ENCODE results near the gene ITPR1.

The ITPR1 gene

DNA sequence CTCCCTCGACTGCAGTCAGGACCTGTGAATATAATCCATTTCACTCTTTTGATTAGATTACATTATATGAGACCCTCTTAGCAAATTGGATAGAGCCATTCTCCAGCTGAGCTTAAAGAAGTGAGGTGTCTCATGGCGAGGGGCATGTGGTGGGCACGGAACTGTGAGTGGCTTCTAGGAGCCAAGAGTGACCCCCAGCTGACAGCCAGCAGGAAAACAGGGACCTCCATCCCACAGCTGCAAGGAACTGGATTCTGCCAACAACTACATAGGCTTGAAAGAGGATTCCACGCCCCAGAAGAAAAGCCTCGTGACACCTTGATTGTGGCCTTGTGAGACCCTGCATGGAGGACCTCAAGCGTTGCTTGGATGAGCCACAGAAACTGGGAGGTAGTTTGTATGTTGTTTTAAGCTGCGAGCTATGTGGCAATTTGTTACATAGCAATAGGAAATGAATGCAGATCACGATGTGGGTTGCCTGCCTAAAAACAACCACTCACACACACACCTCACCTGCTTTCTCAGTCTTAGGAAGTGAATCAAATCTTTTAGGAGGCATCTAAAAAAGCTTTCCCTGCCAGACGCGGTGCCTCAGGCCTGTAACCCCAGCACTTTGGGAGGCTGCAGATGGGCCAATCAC is 401.9 kb downstream of the ITPR1 start:
- no peak for DNase-seq (ENCODE audit: low read depth, low spot score)

DNA sequence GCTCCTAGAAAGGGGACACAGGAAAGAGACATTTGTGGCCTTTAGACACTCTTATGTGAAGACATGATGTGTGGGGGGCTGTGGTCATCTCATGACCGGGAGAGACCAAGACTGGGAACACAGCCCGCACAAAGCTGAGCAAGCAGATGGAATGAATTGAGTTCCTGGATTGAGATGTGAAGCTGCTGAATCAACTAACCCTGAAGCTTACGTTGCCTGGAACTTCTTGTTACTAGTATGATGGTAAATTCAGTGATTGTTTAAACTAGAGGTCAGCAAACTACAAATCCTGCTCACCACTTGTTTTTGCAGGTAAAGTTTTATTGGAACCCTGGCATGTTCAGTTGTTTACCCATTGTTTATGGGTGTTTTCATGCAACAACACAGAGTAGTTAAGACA is 402.7 kb downstream of the ITPR1 start:
- DNase-seq (ENCODE audit: low read depth, low spot score), result no peak

Measured in iPS DF 19.7 (cell line).